Adipose tissue (tissue), 3 donors: ENCODE results near the gene C1RL. TPM values are rescaled to one million over a fixed set of nuclear protein-coding genes. Genes with fewer than 3 reads are reported as not detected.
"Not testable (repeated sequence)": the region's sequence is repeated elsewhere in the genome, so short reads cannot be mapped to it uniquely, and the experiment has no call there.

Source experiments
- H3K27ac ChIP-seq: one replicate; pipeline ENCODE4 v1.5.1; 2013; ENCODE audit warnings: low read depth, low read length
- WGBS, 3 donors: extraction: QIAGEN DNeasy Blood & Tissue Kit; methylation state at CpG; one replicate each; pipeline ENCODE4 v1.1.7; 2013; 5-methylcytosine and 5-hydroxymethylcytosine counted together
- polyA plus RNA-seq, 3 donors: library from polyadenylated mRNA; stranded (reverse); fragments of 200-250 nt; gene quantifications; one replicate each; pipeline ENCODE4 v1.2.3, GENCODE V29; 2013
- donor health status: healthy with polysubstance abuse.
- donor health status: Bipolar disorder and iron deficiency.
- donor health status: healthy.

The C1RL gene
- polyA plus RNA-seq, 3 donors, result 40.8 to 48.5 (median 42.0) TPM

DNA sequence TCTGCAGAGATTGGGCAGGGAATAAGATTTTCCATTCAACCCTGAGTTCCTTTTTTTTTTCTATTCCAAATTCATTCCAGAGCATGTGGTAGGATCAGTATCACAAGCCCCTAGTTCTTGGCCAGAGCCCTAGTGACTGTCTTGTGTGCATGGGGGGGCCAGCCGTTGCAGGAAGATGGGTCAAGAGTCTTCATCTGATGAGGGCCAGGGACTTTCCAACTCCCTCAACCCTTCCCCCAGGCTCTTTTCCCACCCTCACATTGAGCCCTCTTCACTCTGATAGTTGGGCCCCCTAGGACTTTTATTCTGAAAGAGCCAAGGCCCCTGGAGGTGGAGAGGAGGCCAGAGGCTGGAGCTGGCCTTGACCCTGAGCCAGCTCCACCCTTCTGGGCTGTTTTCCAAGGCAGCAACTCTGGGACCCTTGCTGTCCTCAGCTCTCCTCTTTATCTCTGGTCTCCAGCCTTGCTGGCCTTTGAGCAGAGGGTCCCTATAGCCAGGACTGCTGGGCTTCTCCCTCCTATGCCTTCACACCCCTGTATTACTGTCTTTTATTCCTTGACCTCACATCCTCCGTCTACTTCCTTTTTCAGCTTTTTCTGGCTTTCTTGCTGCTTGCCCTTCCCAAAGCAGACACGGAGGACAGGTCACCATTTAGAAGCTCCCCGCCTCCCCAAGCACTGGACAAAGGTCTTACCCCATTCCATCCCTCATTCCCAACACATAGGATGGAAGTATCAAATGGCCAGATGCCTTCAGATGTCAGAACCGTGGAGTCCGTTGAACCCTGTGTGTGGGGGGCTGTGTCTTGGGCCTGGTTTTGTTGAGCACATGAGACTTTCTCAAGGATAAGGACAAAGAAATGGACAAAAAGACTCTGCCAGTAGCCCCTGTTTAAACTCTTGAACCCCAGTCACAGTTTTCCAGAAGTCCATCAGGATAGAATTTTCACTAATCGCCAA, 14.1 kb upstream of the C1RL start:
- H3K27ac ChIP-seq, result no peak overlapping the region
- whole genome bisulfite sequencing, 3 donors, result 52 to 73% (median 55%) methylated on average over 7 of the region's 7 CpGs

DNA sequence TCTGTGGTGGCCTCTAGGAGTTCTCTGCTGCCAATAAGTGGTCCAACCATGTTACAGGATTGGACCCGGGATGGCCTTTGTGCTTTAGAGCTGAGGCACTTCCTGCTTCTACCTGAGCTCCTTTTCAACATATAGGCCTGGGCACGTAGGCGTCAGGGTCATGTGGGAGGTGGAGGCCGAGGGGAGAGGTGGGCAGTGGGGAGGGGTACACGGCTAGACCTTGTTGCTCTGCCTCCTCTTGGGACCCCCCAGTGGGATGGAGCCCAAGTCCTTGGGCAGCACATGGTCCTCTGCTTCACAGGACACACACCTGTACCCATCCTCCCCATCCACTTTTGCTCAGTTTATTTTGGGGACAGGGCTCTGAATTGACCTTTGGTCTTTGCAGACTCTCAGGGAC, 12.3 kb upstream of the C1RL start:
- WGBS, 3 donors, result 80 to 90% (median 80%) methylated on average over 5 of the region's 5 CpGs
- H3K27ac ChIP-seq, result no peak overlapping the region

DNA sequence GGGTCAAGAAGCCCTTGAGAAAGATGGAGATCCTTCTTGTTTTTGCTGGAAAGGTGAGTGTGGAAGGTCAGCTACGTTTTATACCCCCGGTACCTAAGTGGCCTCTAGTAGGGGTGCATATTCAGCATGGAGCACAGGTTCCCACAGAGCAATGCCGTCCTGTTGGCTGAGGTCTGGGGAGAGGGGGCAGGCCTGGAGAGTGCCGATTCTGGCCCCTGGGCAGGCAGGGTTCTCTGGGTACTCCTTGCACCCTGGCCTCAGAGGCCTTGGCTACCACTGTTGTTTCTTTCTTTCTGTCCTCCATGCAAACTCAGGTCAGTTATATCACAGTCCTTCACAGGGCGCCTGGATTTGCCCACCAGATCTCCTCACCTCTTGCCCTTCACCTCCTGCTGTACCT, 11.2 kb upstream of the C1RL start:
- WGBS, 3 donors, result 84 to 93% (median 86%) methylated on average over 5 of the region's 5 CpGs
- no peak overlapping the region for H3K27ac ChIP-seq

DNA sequence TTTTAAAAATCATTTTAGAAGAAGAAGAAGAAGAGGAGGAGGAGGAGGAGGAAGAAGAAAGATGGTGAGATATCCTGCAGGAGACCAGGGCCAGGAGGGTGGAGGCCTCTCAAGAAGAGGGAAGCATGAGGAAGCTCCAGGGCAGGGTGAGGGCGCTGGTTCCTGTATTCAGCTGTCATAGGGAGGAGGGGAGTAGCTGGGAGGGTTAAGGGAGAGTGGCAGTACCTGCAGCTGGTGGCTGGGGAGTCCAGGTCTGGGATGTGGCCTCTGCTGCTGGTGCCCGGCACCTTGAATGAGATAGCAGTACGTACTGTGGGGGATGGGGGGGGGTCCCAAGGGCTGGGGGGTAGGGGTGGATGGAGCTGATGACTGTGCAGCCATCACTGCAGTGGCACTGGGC, 9.9 kb upstream of the C1RL start:
- WGBS, 3 donors, result 43 to 85% (median 84%) methylated on average over 1 to 3 of the region's 3 CpGs
- no peak overlapping the region for H3K27ac ChIP-seq

DNA sequence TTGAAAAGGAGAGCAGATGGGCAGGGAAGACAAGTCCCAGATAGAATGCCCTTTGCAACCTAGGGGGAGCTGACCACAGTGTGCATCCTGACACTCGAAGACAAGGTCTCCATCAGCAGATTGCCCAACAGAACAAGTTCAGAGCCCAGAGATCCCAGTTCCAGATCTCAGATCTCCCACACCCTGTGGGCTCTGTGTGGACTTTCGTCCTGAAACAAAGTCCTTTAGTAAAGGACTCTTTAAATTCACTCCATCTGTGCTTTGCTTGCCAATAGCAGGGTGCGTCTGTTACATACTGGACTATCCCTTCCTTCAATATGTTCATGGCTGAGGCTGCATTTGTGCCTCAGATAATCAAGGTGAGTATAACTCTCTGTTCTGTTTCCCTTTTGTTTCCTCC, 8.7 kb upstream of the C1RL start:
- H3K27ac ChIP-seq, result no peak overlapping the region
- 80 to 92% (median 90%) methylated on average over 3 of the region's 3 CpGs for WGBS, 3 donors

DNA sequence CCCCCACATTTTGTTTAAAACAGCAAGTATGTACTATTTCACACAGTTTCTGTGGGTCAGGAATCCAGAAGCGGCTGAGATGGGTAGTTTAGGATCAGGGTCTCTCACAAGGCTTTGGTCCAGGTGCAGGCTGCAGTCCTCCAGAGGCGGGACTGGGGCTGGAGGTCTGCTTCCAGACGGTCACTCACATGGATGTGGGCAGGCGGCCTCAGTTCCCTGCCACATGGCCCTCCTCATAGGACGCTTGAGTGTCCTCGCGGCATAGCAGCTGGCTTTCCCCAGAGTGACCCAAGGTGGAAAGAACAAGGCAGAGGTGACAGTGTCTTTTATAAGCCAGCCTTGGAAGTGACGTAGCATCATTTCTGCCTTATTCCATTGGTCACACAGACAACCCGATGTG, 7.9 kb upstream of the C1RL start:
- H3K27ac ChIP-seq, result no peak overlapping the region
- 90 to 96% (median 93%) methylated on average over 9 of the region's 9 CpGs for WGBS, 3 donors

DNA sequence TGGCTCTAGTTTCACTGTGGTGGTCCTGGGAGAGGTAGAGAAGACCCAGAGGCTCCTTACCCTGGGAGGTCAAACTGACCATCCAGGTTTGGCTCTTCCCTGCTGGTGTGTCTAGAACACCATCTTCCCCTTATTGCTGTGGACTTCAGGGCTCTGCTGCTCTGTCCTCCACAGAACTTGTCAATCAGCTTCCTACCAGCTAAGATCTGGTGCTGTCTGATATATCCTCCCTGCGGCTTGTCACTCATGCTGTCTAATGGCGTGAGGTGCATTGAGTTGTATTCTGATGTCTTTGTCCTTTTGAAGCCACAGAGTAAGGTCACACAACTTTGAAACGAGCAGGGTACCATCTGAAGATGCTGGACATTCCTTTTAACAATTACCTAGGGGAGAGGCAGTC, 7.2 kb upstream of the C1RL start:
- H3K27ac ChIP-seq, result no peak overlapping the region
- WGBS, 3 donors, result 88 to 92% (median 89%) methylated on average over 3 of the region's 3 CpGs

DNA sequence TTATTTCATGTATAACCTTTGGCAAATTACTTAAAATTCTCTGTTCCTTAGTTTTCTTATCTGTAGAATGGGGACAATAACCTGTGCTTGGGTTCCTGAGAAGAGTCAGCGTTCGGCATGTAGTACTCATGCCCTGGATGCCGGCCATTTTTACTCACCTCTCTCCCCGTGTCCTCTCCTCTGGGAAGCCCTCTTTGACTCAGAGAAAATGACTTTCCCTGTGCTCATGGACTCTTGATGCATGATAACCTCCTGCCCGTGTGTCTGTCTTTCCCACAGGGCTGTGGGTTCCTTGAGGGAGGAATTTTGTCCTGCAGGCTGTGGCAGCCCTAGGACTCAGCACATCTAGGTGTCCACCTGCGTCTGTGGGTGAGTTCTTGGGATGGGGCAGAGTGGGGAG, 5.8 kb upstream of the C1RL start:
- 82 to 92% (median 89%) methylated on average over 6 of the region's 6 CpGs for WGBS, 3 donors
- H3K27ac ChIP-seq, result no peak overlapping the region

DNA sequence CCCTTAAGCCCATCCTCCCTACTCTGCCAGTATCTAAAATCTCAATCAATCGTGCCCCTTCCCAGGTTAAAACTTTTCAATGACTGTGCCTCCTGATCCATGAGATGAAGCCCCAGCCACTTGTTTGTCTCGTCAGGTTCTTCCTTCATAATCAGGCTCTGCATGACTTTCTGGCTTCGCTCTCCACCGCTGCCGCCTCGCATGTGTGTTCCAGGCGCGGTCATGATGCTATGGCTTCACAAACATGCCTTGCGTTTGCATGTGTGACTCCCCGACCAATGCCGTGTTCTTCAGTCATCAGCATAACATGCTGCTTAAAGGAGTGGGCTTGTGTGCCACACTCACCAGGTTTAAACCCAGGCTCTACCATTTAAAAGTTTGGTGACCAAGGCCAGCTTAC, 5.0 kb upstream of the C1RL start:
- 87 to 91% (median 90%) methylated on average over 11 of the region's 11 CpGs for WGBS, 3 donors
- no peak overlapping the region for H3K27ac ChIP-seq

DNA sequence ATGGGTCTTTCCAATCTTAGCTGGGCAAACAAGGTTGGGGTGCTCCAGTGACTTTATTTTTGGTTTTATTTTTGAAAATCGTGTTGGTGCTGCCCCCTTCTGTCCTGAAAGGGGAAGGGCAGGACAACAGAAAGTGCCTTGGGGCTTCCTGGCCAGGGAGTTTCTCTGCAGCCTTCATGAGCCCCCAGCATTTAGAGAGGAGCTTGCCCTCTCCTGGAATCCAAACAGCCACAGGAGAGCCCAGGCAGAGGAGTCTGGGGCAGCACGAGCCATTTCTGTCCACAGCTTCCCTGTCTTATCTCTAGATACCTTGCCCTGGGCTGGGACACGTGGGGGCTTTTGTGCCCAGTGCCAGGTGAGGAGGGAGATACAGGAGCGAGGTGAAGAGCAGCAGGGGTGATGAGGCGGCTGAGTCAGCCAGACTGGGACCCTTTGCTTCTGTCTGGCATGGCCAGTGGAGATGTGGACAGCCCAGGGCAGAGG, 4.4 kb upstream of the C1RL start:
- 40 to 44% (median 43%) methylated on average over 5 of the region's 5 CpGs for WGBS, 3 donors
- no peak overlapping the region for H3K27ac ChIP-seq

DNA sequence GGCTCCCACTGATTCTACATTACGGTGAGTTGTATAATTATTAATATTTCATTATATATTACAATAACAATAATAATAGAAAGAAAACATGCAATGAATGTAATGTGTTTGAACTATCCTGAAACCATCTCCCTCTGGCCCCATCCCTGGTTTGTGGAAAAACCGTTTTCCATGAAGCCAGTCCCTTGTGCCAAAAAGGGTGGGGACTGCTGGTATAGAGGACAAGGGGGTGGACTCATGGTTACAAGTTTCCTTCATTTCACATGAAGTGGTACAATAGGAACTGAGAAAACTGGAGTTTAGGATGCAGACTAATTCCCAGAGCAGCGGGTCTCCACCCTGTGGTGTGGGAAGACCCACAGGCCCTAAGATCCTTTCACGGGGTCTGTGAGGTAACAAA, 3.0 kb upstream of the C1RL start:
- WGBS, 3 donors, result 65 to 79% (median 75%) methylated on average over 4 of the region's 4 CpGs
- no peak overlapping the region for H3K27ac ChIP-seq

DNA sequence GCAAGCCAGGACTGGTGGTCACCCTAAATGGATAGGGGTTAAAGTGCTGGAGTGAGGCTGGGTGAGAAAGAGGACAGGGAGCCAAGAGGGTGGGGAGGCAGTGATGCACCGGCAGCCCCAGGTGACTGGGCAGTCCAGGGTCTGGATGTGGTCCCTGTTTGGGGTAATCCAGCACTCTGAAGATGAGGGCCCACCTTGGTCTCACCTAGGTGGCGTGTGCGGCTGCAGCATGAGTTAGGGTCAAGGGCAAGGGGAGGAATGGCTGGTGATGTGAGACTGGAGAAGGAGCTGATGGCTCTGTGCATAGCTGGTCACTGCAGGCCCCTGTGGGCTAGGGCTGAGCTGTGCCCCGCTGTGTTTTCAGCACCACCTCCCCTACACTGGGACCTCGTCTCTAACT, 1.6 kb upstream of the C1RL start:
- H3K27ac ChIP-seq, result no peak overlapping the region
- 89 to 92% (median 90%) methylated on average over 5 of the region's 5 CpGs for WGBS, 3 donors

DNA sequence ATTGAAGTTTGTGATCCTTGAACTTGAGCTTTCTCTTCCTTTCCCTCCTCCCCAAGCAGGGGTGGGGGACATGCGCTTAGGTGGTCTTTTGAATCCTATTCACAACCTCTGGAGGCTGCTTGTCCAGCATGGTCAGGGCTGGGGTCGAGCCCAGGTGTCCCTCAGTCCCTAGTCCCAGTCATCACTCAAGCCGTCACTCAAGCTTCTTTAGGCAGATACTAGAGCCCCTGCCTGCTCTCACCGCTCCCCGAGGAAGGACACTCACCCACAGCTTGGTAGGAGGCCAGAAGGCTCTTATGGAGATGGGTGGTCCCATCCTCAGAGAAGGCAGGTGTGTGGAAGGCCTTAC, 532 bp upstream of the C1RL start:
- 47 to 66% (median 57%) methylated on average over 5 of the region's 5 CpGs for WGBS, 3 donors

DNA sequence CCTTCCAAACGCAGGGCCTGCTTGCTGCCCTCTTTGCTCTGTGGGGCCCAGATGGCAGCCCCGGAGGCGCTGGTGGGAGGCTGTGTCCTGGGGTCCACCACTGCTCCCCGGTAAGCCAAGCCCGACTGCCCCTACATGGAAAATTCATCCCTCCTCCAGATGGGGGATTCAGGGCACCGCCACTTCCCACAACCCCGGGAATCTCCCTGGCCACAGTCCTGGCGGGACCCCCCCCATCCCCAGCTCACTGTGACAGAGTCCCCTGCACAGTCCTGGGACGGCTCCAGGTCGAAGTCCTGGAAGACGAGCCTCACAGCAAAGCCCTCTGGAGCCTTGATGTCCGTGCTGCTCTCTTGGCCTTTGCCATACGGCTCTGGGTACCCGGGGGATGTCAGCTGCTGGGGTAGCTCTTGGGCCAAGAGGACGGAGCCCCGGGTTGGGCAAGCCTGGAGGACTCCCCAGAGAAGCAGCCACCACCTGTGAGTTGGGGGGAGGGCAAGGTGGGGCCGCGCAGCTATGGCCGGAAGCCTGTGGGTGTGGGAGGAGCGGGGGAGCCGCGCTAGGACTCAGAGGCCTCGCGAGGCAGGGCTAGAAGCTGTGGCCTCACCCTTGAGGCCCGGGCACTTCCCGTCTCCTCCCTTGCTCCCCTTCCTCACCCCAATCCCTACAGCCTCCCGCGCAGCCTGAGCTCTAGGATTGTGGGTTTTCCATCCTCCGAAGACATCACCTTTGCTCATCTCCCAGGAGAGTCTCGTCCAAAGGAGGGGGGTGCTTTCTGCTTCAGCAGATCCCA, 815 bp downstream of the C1RL start:
- 2 to 6% (median 3%) methylated on average over 23 to 30 of the region's 30 CpGs for WGBS, 3 donors
- H3K27ac ChIP-seq, result peak overlapping the region; percentile 99

More for the DNA sequence above, 532 bp upstream of the C1RL start:
- H3K27ac ChIP-seq, result no peak overlapping the region

DNA sequence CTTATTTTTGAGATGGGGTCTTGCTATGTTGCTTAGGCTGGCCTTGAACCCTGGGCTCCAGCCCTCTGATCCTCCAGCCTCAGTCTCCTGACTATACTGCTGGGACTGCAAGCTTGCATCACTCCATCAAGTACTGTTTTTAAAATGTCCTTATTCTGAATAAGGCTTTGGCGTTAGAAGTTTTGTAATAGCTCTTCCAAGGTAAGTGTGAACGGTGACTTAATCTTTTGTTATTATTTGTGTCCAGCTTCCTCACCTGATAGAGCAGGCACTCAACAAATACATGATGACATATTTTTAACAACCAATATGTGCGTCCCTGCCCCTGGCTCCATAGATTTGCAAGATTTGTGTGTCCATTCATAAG, 1.4 kb downstream of the C1RL start:
- peak overlapping the region; percentile 99 for H3K27ac ChIP-seq
- WGBS, 3 donors, result 29 to 32% (median 32%) methylated on average over 3 of the region's 3 CpGs

DNA sequence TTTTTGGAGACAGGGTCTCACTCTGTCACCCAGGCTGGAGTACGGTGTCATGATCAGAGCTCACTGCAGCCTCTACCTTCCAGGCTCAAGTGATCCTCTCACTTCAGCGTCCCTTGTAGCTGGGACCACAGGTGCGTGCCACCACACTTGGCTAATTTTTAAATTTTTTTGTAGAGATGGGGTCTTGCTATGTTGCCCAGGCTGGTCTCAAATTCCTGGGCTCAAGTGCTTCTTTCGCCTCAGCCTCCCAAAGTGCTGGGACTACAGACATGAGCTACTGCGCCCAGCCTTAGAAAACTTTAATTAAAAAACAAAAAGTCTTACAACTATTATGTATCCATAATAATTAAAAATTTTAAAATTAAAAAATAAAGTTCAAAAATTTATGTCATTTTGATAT, 1.8 kb downstream of the C1RL start:
- H3K27ac ChIP-seq, result not testable (repeated sequence)
- WGBS, 3 donors, result 96 to 98% (median 98%) methylated on average over 5 of the region's 5 CpGs

DNA sequence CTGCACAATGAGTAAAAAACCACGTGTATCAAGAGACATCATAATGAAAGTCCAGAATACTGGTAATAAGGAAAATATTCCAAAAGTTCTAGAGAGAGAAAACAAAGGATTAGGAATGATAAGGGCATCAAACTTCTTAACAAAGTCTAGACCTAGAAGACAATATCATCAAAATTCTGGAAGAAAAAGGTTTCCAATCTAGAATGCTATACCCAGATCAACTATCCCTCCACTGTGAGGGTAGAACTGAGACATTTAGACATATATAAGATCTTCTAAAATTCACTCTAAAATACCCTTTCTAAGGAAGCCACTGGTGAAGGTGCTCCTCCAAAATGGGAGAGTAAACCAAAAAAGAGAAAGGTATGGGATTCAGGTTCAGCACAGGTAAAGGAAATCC, 2.9 kb downstream of the C1RL start:
- WGBS, 3 donors, result 87 to 97% (median 89%) methylated on average over 1 of the region's 1 CpG
- H3K27ac ChIP-seq, result no peak overlapping the region

DNA sequence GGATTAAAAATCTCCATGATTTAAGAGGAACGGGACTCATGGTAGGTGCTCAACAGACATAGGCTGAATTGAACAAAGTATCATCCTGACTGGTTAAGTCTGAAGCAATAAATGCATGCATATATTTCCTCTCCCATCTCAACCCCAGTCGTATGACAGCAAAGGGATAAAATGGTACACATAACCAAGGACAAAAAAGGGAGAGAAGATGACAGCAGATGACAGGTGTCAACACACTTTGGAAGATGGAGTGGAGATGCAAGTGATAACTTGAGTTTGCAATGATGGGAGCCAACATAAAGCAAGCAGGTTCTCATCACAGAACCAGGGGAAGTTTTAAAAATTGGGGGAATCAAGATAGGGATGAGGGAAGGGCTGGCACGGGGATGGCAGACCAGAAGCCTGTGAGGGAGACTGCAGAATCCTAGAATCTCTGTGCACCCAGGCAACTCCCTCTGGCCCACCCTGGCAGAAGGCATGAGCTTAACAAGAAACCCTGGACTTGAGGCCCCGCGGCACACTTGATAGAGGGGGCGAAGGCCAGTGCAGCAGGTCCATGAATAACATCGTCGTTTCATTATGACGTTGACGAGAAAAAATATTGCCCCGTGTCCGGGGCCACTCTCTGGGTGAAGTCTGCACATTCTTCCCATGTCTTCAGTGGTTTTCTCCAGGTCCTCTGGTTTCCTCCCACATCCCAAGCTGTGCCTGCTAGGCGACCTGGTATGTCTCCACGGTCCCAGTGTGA, 5.0 kb downstream of the C1RL start:
- no peak overlapping the region for H3K27ac ChIP-seq
- WGBS, 3 donors, result 89 to 96% (median 93%) methylated on average over 14 of the region's 14 CpGs

DNA sequence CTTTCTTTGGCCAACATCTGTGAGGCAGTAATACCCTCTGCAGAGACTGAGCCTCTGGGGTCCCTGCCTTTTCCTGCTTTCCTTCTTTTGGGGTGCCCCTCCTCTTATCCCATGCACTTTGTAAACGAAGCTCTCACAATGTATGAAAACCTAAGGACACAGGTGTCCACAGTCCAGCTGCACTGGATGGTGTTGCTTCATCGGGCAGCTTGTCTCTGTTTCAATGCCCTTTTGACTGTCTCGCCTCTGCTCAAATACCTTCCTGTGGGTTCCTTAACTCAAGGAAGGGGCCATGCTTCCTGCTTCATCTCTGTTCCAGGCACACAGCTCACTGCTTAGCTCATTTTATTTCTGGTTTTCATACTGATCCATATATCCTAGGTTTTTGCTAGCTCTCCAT, 6.4 kb downstream of the C1RL start:
- 70 to 83% (median 71%) methylated on average over 3 of the region's 3 CpGs for WGBS, 3 donors
- H3K27ac ChIP-seq, result no peak overlapping the region
